ENCODE results near the gene CPEB1.
"Not testable (repeated sequence)": the region's sequence is repeated elsewhere in the genome, so short reads cannot be mapped to it uniquely, and the experiment has no call there.

CPEB1 gene

GRCh38 chr15:82537351-82537908, 109.7 kb downstream of the CPEB1 start:
- no peak overlapping the region for H2BK15ac ChIP-seq (replicated peaks; ENCODE audit: low read depth)
- H3K36me3 ChIP-seq (ENCODE audit: control insufficient read depth, insufficient read depth, low read length): peaks cover 31% of the 10 kb centered on the region
- H3K4me2 ChIP-seq (ENCODE audit: low read length): peak overlapping the region; percentile 75
- H4K8ac ChIP-seq (ENCODE audit: low read depth, low read length): no peak overlapping the region
- H3K4ac ChIP-seq (ENCODE audit: low read depth, low read length): no peak overlapping the region
- H2AK5ac ChIP-seq (ENCODE audit: low read length): no peak overlapping the region
- H3K23ac ChIP-seq (ENCODE audit: low read length): no peak overlapping the region
- no CpG with 5 or more reads among the region's 4 CpGs for WGBS (ENCODE audit: extremely low coverage, insufficient coverage, low lambda C conversion rate)
- H3K9ac ChIP-seq (ENCODE audit: low read length): peak overlapping the region; percentile 87
- peaks cover 13% of the 10 kb centered on the region for H3K4me1 ChIP-seq (ENCODE audit: control insufficient read depth, low read depth, low read length)
- peak overlapping the region; percentile 98 for H3K56ac ChIP-seq (ENCODE audit: low read length)
- H3K18ac ChIP-seq (ENCODE audit: low read length): no peak overlapping the region
- no peak overlapping the region for H3K27ac ChIP-seq (ENCODE audit: low read depth, low read length)
- peaks cover 21% of the 10 kb centered on the region for H3K79me1 ChIP-seq (ENCODE audit: low read length)
- H3K79me2 ChIP-seq (ENCODE audit: control insufficient read depth, insufficient read depth, low read length): peaks cover 35% of the 10 kb centered on the region
- no peaks in the 10 kb centered on the region for H3K27me3 ChIP-seq (ENCODE audit: insufficient read depth, low read length, poor library complexity)
- H4K5ac ChIP-seq (ENCODE audit: low read length): no peak overlapping the region
- no peak overlapping the region for H3K4me3 ChIP-seq (ENCODE audit: low read length)
- no peak for DNase-seq
- no peak overlapping the region for H2BK5ac ChIP-seq (ENCODE audit: low read length)
- H2BK120ac ChIP-seq (ENCODE audit: low read depth, low read length): no peak overlapping the region

GRCh38 chr15:82536409-82537350, 110.5 kb downstream of the CPEB1 start:
- no peak overlapping the region for H3K4me3 ChIP-seq (ENCODE audit: low read length)
- H2BK15ac ChIP-seq (replicated peaks; ENCODE audit: low read depth): no peak overlapping the region
- no peak overlapping the region for H3K23ac ChIP-seq (ENCODE audit: low read length)
- peaks cover 31% of the 10 kb centered on the region for H3K36me3 ChIP-seq (ENCODE audit: control insufficient read depth, insufficient read depth, low read length)
- H3K27me3 ChIP-seq (ENCODE audit: insufficient read depth, low read length, poor library complexity): no peaks in the 10 kb centered on the region
- H3K79me1 ChIP-seq (ENCODE audit: low read length): peaks cover 21% of the 10 kb centered on the region
- H3K4me1 ChIP-seq (ENCODE audit: control insufficient read depth, low read depth, low read length): peaks cover 13% of the 10 kb centered on the region
- H4K8ac ChIP-seq (ENCODE audit: low read depth, low read length): no peak overlapping the region
- no peak overlapping the region for H4K5ac ChIP-seq (ENCODE audit: low read length)
- 100% methylated on average over 1 of the region's 11 CpGs for WGBS (ENCODE audit: extremely low coverage, insufficient coverage, low lambda C conversion rate)
- DNase-seq: no peak
- H2BK5ac ChIP-seq (ENCODE audit: low read length): no peak overlapping the region
- H3K9ac ChIP-seq (ENCODE audit: low read length): peak overlapping the region; percentile 6
- peak overlapping the region; percentile 5 for H3K27ac ChIP-seq (ENCODE audit: low read depth, low read length)
- H2BK120ac ChIP-seq (ENCODE audit: low read depth, low read length): no peak overlapping the region
- no peak overlapping the region for H3K4ac ChIP-seq (ENCODE audit: low read depth, low read length)
- peaks cover 35% of the 10 kb centered on the region for H3K79me2 ChIP-seq (ENCODE audit: control insufficient read depth, insufficient read depth, low read length)
- H3K18ac ChIP-seq (ENCODE audit: low read length): no peak overlapping the region
- H3K4me2 ChIP-seq (ENCODE audit: low read length): peak overlapping the region; percentile 6
- H2AK5ac ChIP-seq (ENCODE audit: low read length): no peak overlapping the region
- peak overlapping the region; percentile 37 for H3K56ac ChIP-seq (ENCODE audit: low read length)

- WGBS (ENCODE audit: extremely low coverage, insufficient coverage, low lambda C conversion rate): no CpG with 5 or more reads among the region's 9 CpGs
- no peak overlapping the region for H3K9ac ChIP-seq (ENCODE audit: low read length)
- DNase-seq: no peak
These were observed 111.4 kb downstream of the CPEB1 start for GRCh38 chr15:82535566-82536408.

GRCh38 chr15:82535151-82535550, 112.0 kb downstream of the CPEB1 start:
- not testable (repeated sequence) for H4K8ac ChIP-seq (ENCODE audit: low read depth, low read length)

More at GRCh38 chr15:82535566-82536408, 111.4 kb downstream of the CPEB1 start:
- Histone ChIP-seq H2BK15ac (replicated peaks; ENCODE audit: low read depth) (no peak overlapping the region), H3K4me1 (ENCODE audit: control insufficient read depth, low read depth, low read length) (peaks cover 10% of the 10 kb centered on the region), H2BK5ac (ENCODE audit: low read length) (no peak overlapping the region), H4K5ac (ENCODE audit: low read length) (no peak overlapping the region), H3K56ac (ENCODE audit: low read length) (no peak overlapping the region), H3K4ac (ENCODE audit: low read depth, low read length) (no peak overlapping the region), H2BK120ac (ENCODE audit: low read depth, low read length) (no peak overlapping the region), H3K79me2 (ENCODE audit: control insufficient read depth, insufficient read depth, low read length) (peaks cover 35% of the 10 kb centered on the region), H3K23ac (ENCODE audit: low read length) (no peak overlapping the region), H3K27ac (ENCODE audit: low read depth, low read length) (no peak overlapping the region), H4K8ac (ENCODE audit: low read depth, low read length) (no peak overlapping the region), H3K4me3 (ENCODE audit: low read length) (no peak overlapping the region), H3K36me3 (ENCODE audit: control insufficient read depth, insufficient read depth, low read length) (peaks cover 31% of the 10 kb centered on the region), H3K27me3 (ENCODE audit: insufficient read depth, low read length, poor library complexity) (no peaks in the 10 kb centered on the region), H2AK5ac (ENCODE audit: low read length) (no peak overlapping the region), H3K18ac (ENCODE audit: low read length) (no peak overlapping the region), H3K79me1 (ENCODE audit: low read length) (peaks cover 21% of the 10 kb centered on the region), H3K4me2 (ENCODE audit: low read length) (no peak overlapping the region)

GRCh38 chr15:82534457-82534861, 112.7 kb downstream of the CPEB1 start:
- DNase-seq; H3K27me3 ChIP-seq (ENCODE audit: insufficient read depth, low read length, poor library complexity); H3K4ac ChIP-seq (ENCODE audit: low read depth, low read length); H3K4me2 ChIP-seq (ENCODE audit: low read length); H4K5ac ChIP-seq (ENCODE audit: low read length); H3K56ac ChIP-seq (ENCODE audit: low read length); H3K9ac ChIP-seq (ENCODE audit: low read length); H3K23ac ChIP-seq (ENCODE audit: low read length); H3K4me3 ChIP-seq (ENCODE audit: low read length); H2BK120ac ChIP-seq (ENCODE audit: low read depth, low read length); H4K8ac ChIP-seq (ENCODE audit: low read depth, low read length); H2AK5ac ChIP-seq (ENCODE audit: low read length); H3K18ac ChIP-seq (ENCODE audit: low read length); H2BK5ac ChIP-seq (ENCODE audit: low read length); H3K27ac ChIP-seq (ENCODE audit: low read depth, low read length); H2BK15ac ChIP-seq (replicated peaks; ENCODE audit: low read depth): not testable (repeated sequence)
- Histone ChIP-seq H3K79me2 (ENCODE audit: control insufficient read depth, insufficient read depth, low read length) (peaks cover 27% of the 10 kb centered on the region), H3K79me1 (ENCODE audit: low read length) (peaks cover 21% of the 10 kb centered on the region), H3K36me3 (ENCODE audit: control insufficient read depth, insufficient read depth, low read length) (peaks cover 31% of the 10 kb centered on the region), H3K4me1 (ENCODE audit: control insufficient read depth, low read depth, low read length) (peaks cover 10% of the 10 kb centered on the region)
- WGBS (ENCODE audit: extremely low coverage, insufficient coverage, low lambda C conversion rate): no CpG with 5 or more reads among the region's 3 CpGs

More at GRCh38 chr15:82535151-82535550, 112.0 kb downstream of the CPEB1 start:
- not testable (repeated sequence) for DNase-seq; H3K27ac ChIP-seq (ENCODE audit: low read depth, low read length); H2BK5ac ChIP-seq (ENCODE audit: low read length); H3K18ac ChIP-seq (ENCODE audit: low read length); H3K27me3 ChIP-seq (ENCODE audit: insufficient read depth, low read length, poor library complexity); H2AK5ac ChIP-seq (ENCODE audit: low read length); H3K9ac ChIP-seq (ENCODE audit: low read length); H3K4ac ChIP-seq (ENCODE audit: low read depth, low read length); H3K23ac ChIP-seq (ENCODE audit: low read length); H3K4me2 ChIP-seq (ENCODE audit: low read length); H3K4me3 ChIP-seq (ENCODE audit: low read length); H2BK15ac ChIP-seq (replicated peaks; ENCODE audit: low read depth); H2BK120ac ChIP-seq (ENCODE audit: low read depth, low read length); H3K56ac ChIP-seq (ENCODE audit: low read length); H4K5ac ChIP-seq (ENCODE audit: low read length)
- Histone ChIP-seq H3K79me2 (ENCODE audit: control insufficient read depth, insufficient read depth, low read length) (peaks cover 34% of the 10 kb centered on the region), H3K36me3 (ENCODE audit: control insufficient read depth, insufficient read depth, low read length) (peaks cover 31% of the 10 kb centered on the region), H3K79me1 (ENCODE audit: low read length) (peaks cover 21% of the 10 kb centered on the region), H3K4me1 (ENCODE audit: control insufficient read depth, low read depth, low read length) (peaks cover 10% of the 10 kb centered on the region)
- WGBS (ENCODE audit: extremely low coverage, insufficient coverage, low lambda C conversion rate): no CpG with 5 or more reads among the region's 5 CpGs

Measured in mesendoderm (in vitro differentiated cells).